Erythroblast (primary cell): Measurements from ENCODE around the gene SSX5.
"Not testable (repeated sequence)": the region's sequence is repeated elsewhere in the genome, so short reads cannot be mapped to it uniquely, and the experiment has no call there.

ENCODE experiments used
- GATA1 ChIP-seq: IDR thresholded peaks from 2 replicates; pipeline ENCODE4 v1.6.1; 2011; ENCODE audit warnings: low read depth, mild to moderate bottlenecking, control low read depth, low read length, moderate library complexity
- POLR2A ChIP-seq: IDR thresholded peaks from 2 replicates; pipeline ENCODE4 v1.6.1; 2011; ENCODE audit warnings: mild to moderate bottlenecking, low read length

DNA sequence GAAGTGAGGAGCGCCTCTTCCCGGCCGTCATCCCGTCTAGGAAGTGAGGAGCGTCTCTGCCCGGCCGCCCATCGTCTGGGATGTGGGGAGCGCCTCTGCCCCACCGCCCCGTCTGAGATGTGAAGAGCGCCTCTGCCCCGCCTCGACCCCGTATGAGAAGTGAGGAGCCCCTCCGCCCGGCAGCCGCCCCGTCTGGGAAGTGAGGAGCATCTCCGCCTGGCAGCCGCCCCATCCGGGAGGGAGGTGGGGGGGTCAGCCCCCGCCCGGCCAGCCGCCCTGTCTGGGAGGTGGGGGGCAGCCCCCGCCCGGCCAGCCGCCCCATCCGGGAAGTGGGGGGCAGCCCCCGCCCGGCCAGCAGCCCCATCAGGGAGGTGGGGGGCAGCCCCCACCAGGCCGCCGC, 57.5 kb downstream of the SSX5 start:
- not testable (repeated sequence) for TF ChIP-seq POLR2A, GATA1
